IgD-negative memory B cell (primary cell): Measurements from ENCODE around the gene NOTUM. TPM values are rescaled to one million over a fixed set of nuclear protein-coding genes. Genes with fewer than 3 reads are reported as not detected.
A peak's percentile ranks its signal among the peaks of the same experiment; 100 is the strongest.
"Not testable (repeated sequence)": the region's sequence is repeated elsewhere in the genome, so short reads cannot be mapped to it uniquely, and the experiment has no call there.

Source experiments
- H3K27ac Mint-ChIP-seq, 3 donors: one replicate each; pipeline ENCODE4 v1.8.0; 2020 to 2022; ENCODE audit warnings: mild to moderate bottlenecking in 3 of 3, mixed read lengths in 3 of 3, moderate library complexity in 1 of 3
- H3K27me3 Mint-ChIP-seq: one replicate; pipeline ENCODE4 v1.8.0; 2021; ENCODE audit warnings: mixed read lengths
- H3K36me3 Mint-ChIP-seq: one replicate; pipeline ENCODE4 v1.8.0; 2020; ENCODE audit warnings: mild to moderate bottlenecking, mixed read lengths
- H3K4me1 Mint-ChIP-seq, 3 donors: one replicate each; pipeline ENCODE4 v1.8.0; 2020 to 2022; ENCODE audit warnings: mixed read lengths in 3 of 3, mild to moderate bottlenecking in 1 of 3
- H3K4me3 Mint-ChIP-seq, 4 donors: one replicate each; pipeline ENCODE4 v1.8.0; 2020 to 2022; ENCODE audit warnings: mild to moderate bottlenecking in 4 of 4, mixed read lengths in 4 of 4, moderate library complexity in 3 of 4
- H3K9me3 Mint-ChIP-seq, 3 donors: one replicate each; pipeline ENCODE4 v1.8.0; 2020 to 2021; ENCODE audit warnings: mixed read lengths in 3 of 3, mild to moderate bottlenecking in 1 of 3
- polyA plus RNA-seq: library from polyadenylated mRNA; unstranded; fragments of 300-500 nt; fragmentation: Illumina TruSeq; gene quantifications from one replicate; pipeline ENCODE4 v1.2.3, GENCODE V29; 2021

The NOTUM gene
- polyA plus RNA-seq, 1 donor from 2014 or later, result not detected

- Mint-ChIP-seq H3K4me1 (peaks cover 3 to 11% (median 10%) of the 10 kb centered on the region in 3 donors), H3K36me3 (no peaks in the 10 kb centered on the region), H3K27me3 (peaks cover under 1% of the 10 kb centered on the region), H3K27ac (peak overlapping the region in 2 of 3 donors; percentile 31 to 68), H3K9me3 (no peaks in the 10 kb centered on the region), H3K4me3 (peak overlapping the region in 1 of 4 donors; percentile 60)
Measured at GRCh38 chr17:81923302-81924260, 37.4 kb downstream of the NOTUM start.

GRCh38 chr17:81922566-81923301 is 38.3 kb downstream of the NOTUM start:
- Mint-ChIP-seq H3K4me1 (peaks cover 7 to 16% (median 12%) of the 10 kb centered on the region in 3 donors), H3K27me3 (no peaks in the 10 kb centered on the region), H3K4me3 (peak overlapping the region in 1 of 4 donors; percentile 57), H3K27ac (peak overlapping the region in 1 of 3 donors; percentile 43), H3K9me3 (no peaks in the 10 kb centered on the region), H3K36me3 (no peaks in the 10 kb centered on the region)

- H3K36me3 Mint-ChIP-seq, result no peaks in the 10 kb centered on the region
- H3K27me3 Mint-ChIP-seq, result no peaks in the 10 kb centered on the region
- peak overlapping the region in 1 of 3 donors; percentile 43 for H3K27ac Mint-ChIP-seq
- no peaks in the 10 kb centered on the region for H3K9me3 Mint-ChIP-seq
- H3K4me1 Mint-ChIP-seq, result peaks cover 10 to 19% (median 15%) of the 10 kb centered on the region in 3 donors
- H3K4me3 Mint-ChIP-seq, result peak overlapping the region in 2 of 4 donors; percentile 57 to 81
Measured at GRCh38 chr17:81921996-81922565, 38.9 kb downstream of the NOTUM start.

GRCh38 chr17:81921537-81921862 is 39.5 kb downstream of the NOTUM start:
- Mint-ChIP-seq H3K9me3 (no peaks in the 10 kb centered on the region), H3K27me3 (no peaks in the 10 kb centered on the region), H3K4me3 (peak overlapping the region in 1 of 4 donors; percentile 78), H3K36me3 (no peaks in the 10 kb centered on the region), H3K4me1 (peaks cover 13 to 22% (median 18%) of the 10 kb centered on the region in 3 donors), H3K27ac (no peak overlapping the region)

- H3K27ac Mint-ChIP-seq, result peak overlapping the region in 1 of 3 donors; percentile 84
- H3K9me3 Mint-ChIP-seq, result no peaks in the 10 kb centered on the region
- H3K27me3 Mint-ChIP-seq, result no peaks in the 10 kb centered on the region
- peaks cover 10 to 18% (median 15%) of the 10 kb centered on the region in 3 donors for H3K4me1 Mint-ChIP-seq
- H3K4me3 Mint-ChIP-seq, result peak overlapping the region in 1 of 4 donors; percentile 78
- no peaks in the 10 kb centered on the region for H3K36me3 Mint-ChIP-seq
Measured at GRCh38 chr17:81920612-81921536, 40.1 kb downstream of the NOTUM start.

GRCh38 chr17:81918832-81919545 is 42.0 kb downstream of the NOTUM start:
- Mint-ChIP-seq H3K36me3 (no peaks in the 10 kb centered on the region), H3K27ac (peak overlapping the region in 1 of 3 donors; percentile 84), H3K4me3 (peak overlapping the region in 3 of 4 donors; percentile 34 to 92 (median 67)), H3K9me3 (no peaks in the 10 kb centered on the region), H3K27me3 (no peaks in the 10 kb centered on the region), H3K4me1 (peaks cover 12 to 18% (median 14%) of the 10 kb centered on the region in 3 donors)

GRCh38 chr17:81918333-81918669 is 42.7 kb downstream of the NOTUM start:
- H3K36me3 Mint-ChIP-seq, H3K27me3 Mint-ChIP-seq, H3K9me3 Mint-ChIP-seq: not testable (repeated sequence)
- H3K27ac Mint-ChIP-seq, result peak overlapping the region; percentile 43 to 84 (median 59)
- H3K4me1 Mint-ChIP-seq, result peaks cover 13 to 18% (median 14%) of the 10 kb centered on the region in 3 donors
- H3K4me3 Mint-ChIP-seq, result peak overlapping the region; percentile 85 to 96 (median 91)

GRCh38 chr17:81917565-81918332 is 43.2 kb downstream of the NOTUM start, which contains the start of gene SIRT7:
Gene SIRT7 (minus strand): TSS chr17:81918176. CDS start chr17:81918131, 45 bp downstream.
- Mint-ChIP-seq H3K9me3 (no peaks in the 10 kb centered on the region), H3K36me3 (no peaks in the 10 kb centered on the region), H3K27ac (peak within 1 kb of the TSS; percentile 43 to 84 (median 59)), H3K4me3 (peak within 1 kb of the TSS; percentile 85 to 96 (median 91)), H3K4me1 (peaks cover 13 to 22% (median 19%) of the 10 kb centered on the region in 3 donors), H3K27me3 (no peaks in the 10 kb centered on the region)

- H3K27me3 Mint-ChIP-seq, result no peaks in the 10 kb centered on the region
- H3K36me3 Mint-ChIP-seq, result no peaks in the 10 kb centered on the region
- H3K4me1 Mint-ChIP-seq, result peaks cover 13 to 22% (median 19%) of the 10 kb centered on the region in 3 donors
- H3K27ac Mint-ChIP-seq, result peak overlapping the region in 1 of 3 donors; percentile 77
- H3K4me3 Mint-ChIP-seq, result peak overlapping the region; percentile 82 to 92 (median 90)
- H3K9me3 Mint-ChIP-seq, result no peaks in the 10 kb centered on the region
Measured at GRCh38 chr17:81916234-81917001, 44.6 kb downstream of the NOTUM start.

- Mint-ChIP-seq H3K36me3 (no peaks in the 10 kb centered on the region), H3K4me1 (peaks cover 13 to 22% (median 19%) of the 10 kb centered on the region in 3 donors), H3K27me3 (no peaks in the 10 kb centered on the region), H3K27ac (peak overlapping the region in 1 of 3 donors; percentile 77), H3K4me3 (peak overlapping the region in 1 of 4 donors; percentile 92), H3K9me3 (no peaks in the 10 kb centered on the region)
Measured at GRCh38 chr17:81915331-81915730, 45.7 kb downstream of the NOTUM start.

GRCh38 chr17:81914103-81914850 is 46.7 kb downstream of the NOTUM start:
- Mint-ChIP-seq H3K36me3 (no peaks in the 10 kb centered on the region), H3K4me1 (peaks cover 13 to 22% (median 19%) of the 10 kb centered on the region in 3 donors), H3K9me3 (no peaks in the 10 kb centered on the region), H3K27me3 (no peaks in the 10 kb centered on the region), H3K4me3 (peak overlapping the region in 1 of 4 donors; percentile 92), H3K27ac (peak overlapping the region in 1 of 3 donors; percentile 28)
